Endothelial cell of umbilical vein (primary cell): ENCODE results near the gene SOCS7. TPM values are rescaled to one million over a fixed set of nuclear protein-coding genes. Genes with fewer than 3 reads are reported as not detected.

Experiments used
- BruUV-seq: library from RNA; stranded (reverse); fragments of 400-500 nt; replicated peaks from 2 replicates; lab custom pipeline; 2021; lab: Mats Ljungman, UMichigan
- CTCF ChIA-PET: fragments of 300-600, 350-600 bp; sonication (Branson Sonifier 250); formaldehyde crosslinking; loops from one replicate; lab custom pipeline; 2021; ENCODE audit warnings: antibody characterized with exemption, inconsistent platforms; lab: Charles Lee
- POLR2A ChIA-PET: fragments of 300-600, 350-600 bp; sonication (Branson Sonifier 250); formaldehyde crosslinking; loops from one replicate; lab custom pipeline; 2021; ENCODE audit warnings: antibody characterized with exemption, inconsistent platforms; lab: Charles Lee
- DNase-seq: peaks from one replicate; pipeline ENCODE4 v3.0.0-alpha.2; 2011; ENCODE audit warnings: low read depth, low spot score
- FAIRE-seq: peaks from 2 replicates; lab custom pipeline; 2011; peaks lifted over from hg19 to GRCh38; lab: Jason Lieb, UNC
- H2AFZ ChIP-seq: 2 replicates; pipeline ENCODE4 v1.6.0; 2012; ENCODE audit warnings: low read depth, low read length, control low read depth, inconsistent platforms
- H3K27ac ChIP-seq: 2 replicates; pipeline ENCODE4 v1.5.1; 2011; ENCODE audit warnings: low read depth, mild to moderate bottlenecking, control low read depth, low read length, moderate library complexity; ENCODE audit not compliant: insufficient read depth
- H3K27me3 ChIP-seq, 2 experiments: 2 replicates each; pipeline versions ENCODE4 v1.6.0 to v1.6.1; 2011; ENCODE audit warnings: low read length in 2 of 2, mixed read lengths in 1 of 2; ENCODE audit not compliant: control insufficient read depth in 2 of 2, insufficient read depth in 2 of 2
- H3K36me3 ChIP-seq, 2 experiments: 2 replicates in 1 of 2; 3 replicates in 1 of 2; pipeline ENCODE4 v1.5.1; 2011; ENCODE audit warnings: low read length in 2 of 2, mild to moderate bottlenecking in 1 of 2, moderate library complexity in 1 of 2; ENCODE audit not compliant: control insufficient read depth in 2 of 2, insufficient read depth in 2 of 2; ENCODE audit errors: extremely low read depth in 1 of 2
- H3K4me1 ChIP-seq: 3 replicates; pipeline ENCODE4 v1.5.1; 2011; ENCODE audit warnings: mild to moderate bottlenecking, low read length; ENCODE audit not compliant: control insufficient read depth, insufficient read depth; ENCODE audit errors: extremely low read depth
- H3K4me2 ChIP-seq: 2 replicates; pipeline ENCODE4 v1.6.1; 2011; ENCODE audit warnings: low read length, control low read depth, mixed read lengths; ENCODE audit not compliant: insufficient read depth
- H3K4me3 ChIP-seq, 3 experiments: fragments of 200-600 bp in 1 of 3; sonication (generic), shearing (Covaris generic) in 1 of 3; replicated peaks in 1 of 3; 2 replicates each; pipeline ENCODE4 v1.5.1; 2011 to 2016; ENCODE audit warnings: control low read depth in 3 of 3, low read length in 3 of 3, mild to moderate bottlenecking in 2 of 3, inconsistent platforms in 1 of 3, low read depth in 1 of 3, moderate library complexity in 1 of 3; ENCODE audit not compliant: insufficient read depth in 1 of 3
- H3K79me2 ChIP-seq: 2 replicates; pipeline ENCODE4 v1.6.0; 2012; ENCODE audit warnings: low read length, inconsistent platforms; ENCODE audit not compliant: control insufficient read depth, insufficient read depth
- H3K9ac ChIP-seq: replicated peaks from 2 replicates; pipeline ENCODE3; 2011; ENCODE audit warnings: low read length, control low read depth; ENCODE audit not compliant: insufficient read depth; ENCODE audit errors: extremely low read depth
- H3K9me1 ChIP-seq: replicated peaks from 3 replicates; pipeline ENCODE4 v1.6.0; 2011; ENCODE audit warnings: mild to moderate bottlenecking, low read length; ENCODE audit not compliant: control insufficient read depth, insufficient read depth; ENCODE audit errors: extremely low read depth
- H3K9me3 ChIP-seq: replicated peaks from 2 replicates; pipeline ENCODE4 v1.5.1; 2012; ENCODE audit warnings: low read length, inconsistent platforms; ENCODE audit not compliant: control insufficient read depth, insufficient read depth
- H4K20me1 ChIP-seq: replicated peaks from 2 replicates; pipeline ENCODE3; 2011; ENCODE audit warnings: mild to moderate bottlenecking, low read length; ENCODE audit not compliant: control insufficient read depth, insufficient read depth; ENCODE audit errors: extremely low read depth
- CTCF ChIP-seq, 2 donors: IDR thresholded peaks; 1 replicate in 1 of 2; 2 replicates in 1 of 2; pipeline ENCODE4 v1.5.1; 2011; ENCODE audit warnings: low read length in 2 of 2, mild to moderate bottlenecking in 2 of 2, moderate library complexity in 2 of 2, control low read depth in 1 of 2, inconsistent platforms in 1 of 2, low read depth in 1 of 2; ENCODE audit not compliant: insufficient read depth in 1 of 2; ENCODE audit errors: extremely low read depth in 1 of 2
- EZH2 ChIP-seq: IDR thresholded peaks from 2 replicates; pipeline ENCODE4 v1.6.1; 2012; ENCODE audit warnings: borderline replicate concordance, low read depth, mild to moderate bottlenecking, moderate library complexity, low read length, inconsistent platforms; ENCODE audit not compliant: severe bottlenecking
- FOS ChIP-seq: IDR thresholded peaks from 2 replicates; pipeline ENCODE4 v1.6.1; 2011; ENCODE audit warnings: mild to moderate bottlenecking, low read length, moderate library complexity, borderline replicate concordance; ENCODE audit not compliant: insufficient read depth
- GATA2 ChIP-seq: IDR thresholded peaks from 2 replicates; pipeline ENCODE4 v1.7.0; 2011; ENCODE audit warnings: low read depth, mild to moderate bottlenecking, moderate library complexity, mixed read lengths, low read length; ENCODE audit not compliant: insufficient read length, insufficient read depth
- JUN ChIP-seq: IDR thresholded peaks from 2 replicates; pipeline ENCODE4 v1.6.1; 2011; ENCODE audit warnings: borderline replicate concordance, low read depth; ENCODE audit not compliant: insufficient read length, insufficient read depth
- MAX ChIP-seq: IDR thresholded peaks from 2 replicates; pipeline ENCODE4 v1.6.1; 2011; ENCODE audit not compliant: insufficient read depth, insufficient read length
- MYC ChIP-seq: IDR thresholded peaks from one replicate; pipeline ENCODE4 v1.6.1; 2011; ENCODE audit warnings: mild to moderate bottlenecking, low read depth, low read length
- POLR2A ChIP-seq: IDR thresholded peaks from 2 replicates; pipeline ENCODE4 v1.6.1; 2012; ENCODE audit warnings: low read depth, mild to moderate bottlenecking, control low read depth, low read length
- POLR2AphosphoS5 ChIP-seq: IDR thresholded peaks from 2 replicates; pipeline ENCODE4 v1.6.1; 2012; ENCODE audit warnings: low read depth, mild to moderate bottlenecking, control low read depth, low read length, moderate library complexity; ENCODE audit not compliant: insufficient read depth
- dilution Hi-C: fragments of 300-500 bp; cut with MboI; formaldehyde crosslinking; loops from one replicate; pipeline ENCODE4 v1.15.0; 2019; ENCODE audit warnings: low sequenced_read_pairs; ENCODE audit not compliant: extremely low pct_ligation_motif_present
- intact Hi-C: fragments of 100-400 bp; cut with micrococcal nuclease; formaldehyde crosslinking; loops from one replicate; pipeline ENCODE4 v1.10.0; 2022
- polyA plus RNA-seq, 4 experiments: library from polyadenylated mRNA; depleted of rRNA in 3 of 4; stranded (reverse) in 3 of 4; unstranded in 1 of 4; fragments of >200 nt; gene quantifications; 2 replicates each; pipeline versions ENCODE4 v1.2.1 to v1.2.3, GENCODE V29; 2011 to 2012; ENCODE audit warnings: missing spikeins in 1 of 4
- total RNA-seq: library from RNA; stranded (reverse); gene quantifications from 2 replicates; pipeline ENCODE4 v1.2.3, GENCODE V29; 2021

Gene SOCS7
- total and polyA plus RNA-seq, 2 donors (not counting 3 experiments of a cell fraction or from before 2014, with no cell fraction given), result 5.9 to 10.4 TPM

GRCh38 chr17:38354466-38354865 lies 2.8 kb downstream of the SOCS7 start:
- Histone ChIP-seq H3K79me2 (peaks cover 4% of the 10 kb centered on the region), H3K9me3 (no peaks in the 10 kb centered on the region), H4K20me1 (peaks cover 2% of the 10 kb centered on the region), H3K36me3 (no peaks in the 10 kb centered on the region), H3K4me3 (no peak overlapping the region), H3K27me3 (no peaks in the 10 kb centered on the region), H3K9me1 (no peaks in the 10 kb centered on the region), H2AFZ (no peak overlapping the region), H3K4me1 (peaks cover 8% of the 10 kb centered on the region), H3K9ac (no peak overlapping the region), H3K27ac (no peak overlapping the region), H3K4me2 (no peak overlapping the region)
- dilution Hi-C loops, result no loop called here
- DNase-seq, result no peak
- no TSS peak for BruUV-seq
- intact Hi-C loops, result loop anchor here (5.0 kb wide), 1 partner anchor 138 kb away; no protein-coding TSS in a partner anchor
- TF ChIP-seq CTCF (IDR thresholded peaks at IDR 0.05; ENCODE audit: extremely low read depth in 1 of 2, insufficient read depth in 1 of 2, low read depth in 1 of 2, low read length in 2 of 2) (no peak), POLR2AphosphoS5 (no peak), GATA2 (no peak), MYC (no peak), EZH2 (no peak), POLR2A (no peak), JUN (no peak), MAX (no peak), FOS (no peak)
- ChIA-PET POLR2A (no interaction called here), CTCF (interaction anchor here (0.7 to 4.7 kb wide), 11 partner anchors 10 to 313 kb away, joined by 3 to 57 read pairs (median 4); no protein-coding TSS in a partner anchor)
- FAIRE-seq, result no peak
